ENCODE data around the gene ANKRD60.

The ANKRD60 gene

GRCh38 chr20:58223358-58223941, 5.0 kb downstream of the ANKRD60 start:
- no peak for DNase-seq (ENCODE audit: low spot score)

DNA sequence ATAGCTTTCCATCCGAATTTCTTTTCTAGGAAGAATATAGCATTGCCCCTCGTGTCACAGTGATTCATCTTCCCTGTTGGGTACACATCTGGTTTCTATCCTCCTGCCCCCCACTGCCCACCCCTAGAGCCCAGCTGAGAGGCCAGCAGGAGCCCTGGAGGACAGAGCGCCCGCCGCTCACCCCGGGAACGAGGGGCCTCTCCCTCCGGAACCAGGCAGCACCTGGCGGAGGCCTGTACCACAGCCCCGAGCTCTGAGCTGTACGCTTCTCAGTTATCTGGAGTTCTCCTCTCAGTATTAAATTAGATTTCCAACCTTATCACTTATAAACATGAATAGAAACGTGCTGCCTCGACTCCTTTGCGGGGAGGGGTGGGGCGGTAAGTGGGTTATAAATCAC, 6.0 kb downstream of the ANKRD60 start:
- no peak for DNase-seq (ENCODE audit: low spot score)

- DNase-seq (ENCODE audit: low spot score), result no peak
Observed at GRCh38 chr20:58219342-58219700, 9.1 kb downstream of the ANKRD60 start.

GRCh38 chr20:58218665-58219341, 9.7 kb downstream of the ANKRD60 start:
- no peak for DNase-seq (ENCODE audit: low spot score)

- DNase-seq (ENCODE audit: low spot score), result no peak
Observed at GRCh38 chr20:58216334-58216733, 12.1 kb downstream of the ANKRD60 start.

DNA sequence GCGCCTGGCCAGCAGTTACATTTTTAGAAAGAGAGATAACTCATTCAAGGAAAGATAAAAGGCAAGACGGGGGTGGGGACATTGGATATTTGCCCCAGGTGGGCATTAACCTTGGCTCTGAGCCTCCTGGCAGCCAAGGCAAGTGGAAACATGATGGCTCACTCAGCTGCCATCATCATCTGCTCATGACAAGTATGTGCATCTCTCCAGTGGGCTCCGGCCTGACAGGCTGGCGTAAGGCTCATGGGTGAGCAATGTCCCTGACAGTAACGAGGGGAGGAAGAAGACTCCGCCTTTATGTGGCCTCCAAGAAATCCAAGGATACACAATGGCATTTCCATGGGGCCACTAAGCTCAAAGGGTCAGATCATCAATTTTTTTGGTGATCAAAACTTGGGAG, 13.3 kb downstream of the ANKRD60 start:
- DNase-seq (ENCODE audit: low spot score), result no peak

DNA sequence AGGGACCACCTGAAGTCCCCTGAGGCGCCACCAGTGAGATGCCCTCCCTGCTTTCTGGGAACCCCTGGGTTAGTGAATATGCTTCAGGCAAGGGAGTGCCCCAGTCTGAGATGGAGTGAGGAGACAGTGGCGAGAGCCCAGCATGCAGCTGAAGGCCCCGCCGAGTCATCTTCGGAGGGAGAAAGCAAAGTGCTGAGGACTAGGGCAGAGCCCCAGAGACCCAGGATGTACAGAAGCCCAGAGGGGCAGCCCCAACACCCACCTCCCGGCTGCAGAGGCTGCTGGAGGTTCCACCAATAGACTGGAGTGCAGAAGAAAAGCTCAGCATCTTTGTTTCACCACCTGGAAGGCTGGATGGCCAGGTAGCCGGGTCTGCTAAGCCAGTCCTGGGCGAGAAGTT, 14.1 kb downstream of the ANKRD60 start:
- no peak for DNase-seq (ENCODE audit: low spot score)

- DNase-seq (ENCODE audit: low spot score), result no peak
Observed at GRCh38 chr20:58213716-58214115, 14.7 kb downstream of the ANKRD60 start.

GRCh38 chr20:58213121-58213520, 15.3 kb downstream of the ANKRD60 start:
- DNase-seq (ENCODE audit: low spot score), result no peak

DNA sequence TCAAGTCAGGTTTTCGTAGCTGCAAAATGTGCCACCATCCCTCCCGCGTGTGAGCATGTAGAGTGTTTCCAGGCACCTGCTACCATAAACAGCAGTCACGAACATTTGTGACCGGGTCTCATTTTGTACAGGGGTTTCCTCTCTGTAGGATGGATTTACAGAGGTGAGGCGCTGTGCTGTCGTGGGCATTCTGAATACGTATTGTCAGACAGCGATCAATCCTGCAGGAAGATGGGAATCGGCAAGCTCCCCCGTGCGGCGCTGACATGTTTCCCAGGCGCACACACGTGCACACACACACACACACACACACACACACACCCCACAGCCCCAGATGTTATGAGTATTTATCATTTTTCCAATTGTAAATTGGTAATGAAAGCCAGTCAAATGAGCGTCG, 15.8 kb downstream of the ANKRD60 start:
- DNase-seq (ENCODE audit: low spot score), result no peak

- DNase-seq (ENCODE audit: low spot score), result no peak
Observed at GRCh38 chr20:58210398-58210747, 18.1 kb downstream of the ANKRD60 start.

DNA sequence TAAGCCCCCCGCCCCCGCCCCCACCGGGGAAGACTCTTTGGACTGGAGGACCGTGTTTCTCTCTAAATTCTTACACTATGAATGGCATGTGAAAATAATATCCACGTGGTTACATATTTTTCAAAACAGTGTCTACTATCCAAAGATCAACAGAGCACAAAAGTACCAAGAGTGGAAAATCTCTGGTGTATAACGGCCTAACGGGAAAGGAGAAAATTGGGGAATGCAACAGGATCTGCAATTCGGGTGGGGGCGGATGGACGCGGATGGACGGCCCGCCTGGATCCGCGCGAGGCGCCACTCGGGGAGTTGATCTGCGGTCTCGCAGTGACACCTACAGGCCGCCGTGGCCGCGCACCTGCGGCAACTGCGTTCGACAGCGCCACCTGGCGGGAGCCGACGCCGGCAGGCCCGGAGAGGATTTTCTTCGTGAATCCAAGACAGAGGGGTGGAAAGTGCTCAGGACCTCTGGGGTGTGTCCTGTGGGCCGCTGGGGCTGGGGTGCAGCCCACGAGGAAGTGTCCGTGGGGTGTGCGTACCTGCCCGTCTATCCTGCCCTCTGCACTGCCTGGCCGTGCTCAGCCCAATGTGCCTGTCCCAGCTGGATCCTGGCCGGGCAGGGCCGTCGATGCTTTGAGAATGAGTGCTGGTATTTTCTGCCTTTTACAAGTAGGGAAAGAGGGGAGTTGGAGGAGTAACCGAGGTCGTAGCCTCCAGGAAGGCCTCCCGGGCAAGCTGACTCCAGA, 18.6 kb downstream of the ANKRD60 start:
- peak; percentile 77 for DNase-seq (ENCODE audit: low spot score)

DNA sequence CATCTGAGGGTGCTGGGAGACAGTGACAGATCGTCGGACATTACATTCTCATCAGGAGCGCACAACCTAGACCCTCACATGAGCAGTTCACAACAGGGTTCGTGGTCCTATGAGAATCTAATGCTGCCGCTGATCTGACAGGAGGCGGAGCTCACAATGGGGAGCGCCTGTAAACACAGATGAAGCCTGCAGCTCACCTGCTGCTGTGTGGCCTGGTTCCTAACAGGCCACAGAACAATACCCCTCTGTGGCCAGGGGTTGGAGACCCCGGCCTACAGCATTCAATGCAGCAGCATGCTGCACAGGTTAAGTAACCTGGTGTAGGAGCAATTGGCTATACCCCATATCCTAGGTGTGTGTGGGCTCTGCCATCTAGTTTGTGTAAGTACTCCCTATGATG, 19.5 kb downstream of the ANKRD60 start:
- no peak for DNase-seq (ENCODE audit: low spot score)

DNA sequence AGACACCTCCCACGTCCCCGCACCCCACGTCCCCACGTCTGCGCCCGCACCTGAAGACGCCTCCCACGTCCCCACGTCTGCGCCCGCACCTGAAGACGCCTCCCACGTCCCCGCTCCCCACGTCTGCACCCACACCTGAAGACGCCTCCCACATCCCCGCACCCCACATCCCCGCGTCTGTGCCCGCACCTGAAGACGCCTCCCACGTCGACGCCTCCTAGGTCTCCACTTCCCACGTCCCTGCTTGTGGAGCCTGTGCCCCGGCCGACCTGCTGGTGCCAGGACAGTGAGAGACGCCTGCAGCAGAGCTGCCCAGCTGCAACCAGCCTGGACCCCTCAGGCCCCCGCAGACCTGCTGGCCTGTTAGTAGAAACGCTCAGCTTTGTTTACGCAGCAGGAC, 22.6 kb downstream of the ANKRD60 start:
- DNase-seq (ENCODE audit: low spot score), result no peak

DNA sequence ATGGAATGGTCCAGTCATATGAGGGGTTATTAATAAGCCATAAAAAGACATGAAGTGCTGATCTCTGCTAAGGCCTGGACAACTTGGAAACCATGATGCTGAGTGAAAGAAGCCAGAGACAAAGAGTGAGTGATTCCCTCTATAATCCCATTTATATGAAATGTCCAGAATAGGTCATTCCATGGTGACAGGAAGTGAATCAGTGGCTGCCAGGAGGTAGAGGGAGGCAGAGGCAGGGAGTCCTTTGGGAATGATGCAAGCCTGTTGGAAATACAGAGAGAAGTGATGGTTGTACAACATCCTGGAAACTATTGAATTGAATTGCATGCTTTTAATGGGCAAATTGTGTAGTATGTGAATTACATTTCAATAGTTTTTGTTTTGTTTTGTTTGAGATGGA, 26.4 kb downstream of the ANKRD60 start:
- no peak for DNase-seq (ENCODE audit: low spot score)

DNA sequence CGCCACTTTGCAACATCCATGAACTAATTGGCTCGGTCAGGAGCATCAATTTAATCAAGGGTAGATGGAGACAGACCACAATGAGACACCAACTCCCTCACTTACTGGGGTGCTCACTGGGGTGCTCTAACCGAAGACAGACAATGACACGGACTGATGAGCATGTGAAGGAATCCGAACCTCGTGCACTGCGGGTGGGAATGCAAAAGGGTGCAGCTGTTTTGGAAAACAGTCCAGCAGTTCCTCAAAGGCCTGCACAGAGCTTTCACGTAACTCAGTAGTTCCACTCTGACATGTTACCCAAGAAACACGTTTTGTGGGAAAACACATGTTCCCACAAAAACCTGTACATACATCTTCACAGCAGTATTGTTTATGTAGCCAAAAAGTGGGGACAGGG, 26.8 kb downstream of the ANKRD60 start:
- DNase-seq (ENCODE audit: low spot score), result no peak

- no peak for DNase-seq (ENCODE audit: low spot score)
Observed at GRCh38 chr20:58199469-58199868, 29.0 kb downstream of the ANKRD60 start.

- no peak for DNase-seq (ENCODE audit: low spot score)
Observed at GRCh38 chr20:58198901-58199355, 29.5 kb downstream of the ANKRD60 start.

- no peak for DNase-seq (ENCODE audit: low spot score)
Observed at GRCh38 chr20:58198384-58198783, 30.1 kb downstream of the ANKRD60 start.

DNA sequence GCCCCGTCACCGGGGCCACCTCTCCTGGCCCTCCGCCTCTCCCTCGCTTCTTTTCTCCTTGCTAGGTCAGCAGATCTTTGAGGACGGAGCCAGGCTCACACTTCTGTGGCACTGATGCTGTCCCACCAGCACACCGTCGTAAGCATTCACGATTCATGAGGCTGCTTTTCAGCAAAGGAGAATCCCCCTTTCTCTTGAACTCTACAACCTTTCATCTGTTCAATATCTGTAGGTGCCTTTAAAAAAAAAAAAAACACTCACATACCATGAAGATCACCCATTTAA, 31.3 kb downstream of the ANKRD60 start:
- no peak for DNase-seq (ENCODE audit: low spot score)

GRCh38 chr20:58196402-58197184, 31.9 kb downstream of the ANKRD60 start:
- DNase-seq (ENCODE audit: low spot score), result no peak

DNA sequence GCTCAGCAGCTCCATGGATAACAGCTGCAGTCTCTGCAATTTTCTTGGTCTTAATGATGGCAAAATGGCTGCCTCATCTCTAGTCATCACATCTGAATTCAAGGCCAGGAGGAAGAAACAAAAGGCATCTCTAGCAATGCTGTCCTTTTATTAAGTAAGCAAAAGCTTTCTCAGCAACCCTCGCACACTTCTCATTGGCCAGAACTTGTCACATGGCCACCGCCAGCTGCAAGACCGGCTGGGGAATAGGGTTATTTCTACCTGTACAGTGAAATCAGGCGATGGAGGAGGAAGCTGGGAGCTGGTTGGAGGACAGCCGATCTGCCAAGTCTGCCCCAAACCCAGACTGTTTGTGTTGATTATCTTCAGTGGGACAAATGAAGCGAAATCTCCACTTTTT, 33.4 kb downstream of the ANKRD60 start:
- DNase-seq (ENCODE audit: low spot score), result no peak

- no peak for DNase-seq (ENCODE audit: low spot score)
Observed at GRCh38 chr20:58194175-58194791, 34.2 kb downstream of the ANKRD60 start.

Measured in hematopoietic multipotent progenitor cell treated with erythropoietin and hydrocortisone succinate and interleukin-3 and kit ligand, for 17 days (in vitro differentiated cells).